Heart left ventricle (tissue), 13 donors: Measurements from ENCODE around the gene GALNT2.

Source experiments
- CTCF ChIP-seq, 12 donors: fragments of 200-600 bp; sonication (generic) in 4 of 12; IDR thresholded peaks; one replicate each; pipeline versions ENCODE4 v1.5.0 to v1.8.0; 2018 to 2022; ENCODE audit warnings: antibody characterized with exemption in 12 of 12, mild to moderate bottlenecking in 5 of 12
- POLR2A ChIP-seq, 2 donors: fragments of 450-650 bp; IDR thresholded peaks; one replicate each; pipeline ENCODE4 v1.6.1; 2017; ENCODE audit warnings: antibody characterized with exemption in 2 of 2, mild to moderate bottlenecking in 2 of 2, moderate library complexity in 2 of 2
- donor health status: ischemic (EF 13 %, LVEDD 7.1; RV severe dilation, severe dysfunction).
- donor health status: DM: no; HTN: yes; CAD: no.
- donor health status: DM: no; HTN: no; CAD: no.
- donor health status: ischemic (EF 25% LVEDD 6.9; RV normal size, moderate dysfunction).
- donor health status: ischemic (EF 25% LVEDD 5.7; RV mildly dilated, moderate dysfunction).
- donor health status: ischemic (EF 35%, LVEDD 5.7; RV mildly dilated, moderate dysfunction).
- donor health status: nonischemic (EF 11% LVEDD 7.7; RV severe dilation, severe dysfunction).
- donor health status: DM: yes; HTN: yes; CAD: no.
- donor health status: PGD.
- donor health status: ischemic (EF 29% LVEDD 5.4; RV normal size, mild dysfunction).
- donor health status: nonischemic (EF 23%, LVEDD 6.1; RV moderate dilation, normal function).

- TF ChIP-seq CTCF (IDR thresholded peaks at IDR 0.05) = no peak
- no peak for TF ChIP-seq POLR2A (IDR thresholded peaks at IDR 0.05)
Observed at GRCh38 chr1:230312676-230313075, 245.6 kb downstream of the GALNT2 start.
